IMR-90 (cell line): ENCODE measurements around the gene MAML1. TPM values are rescaled to one million over a fixed set of nuclear protein-coding genes. Genes with fewer than 3 reads are reported as not detected.

Experiments
- ATAC-seq: fragments of 200-7000 bp; cut with Tn5 transposase; 2 replicates; pipeline ENCODE4 v1.9.1; 2020; ENCODE audit warnings: low read depth, mild to moderate bottlenecking, moderate library complexity
- BruUV-seq: library from RNA; stranded (reverse); fragments of 400-500 nt; replicated peaks from 2 replicates; lab custom pipeline; 2021; lab: Mats Ljungman, UMichigan
- CTCF ChIA-PET: fragments of 300-600 bp; formaldehyde crosslinking; extraction: SDS; loops from one replicate; lab custom pipeline; 2021; ENCODE audit warnings: antibody characterized with exemption; lab: Yijun Ruan, JAX
- POLR2A ChIA-PET: fragments of 300-600 bp; sonication (Branson Sonifier 250); formaldehyde crosslinking; loops from one replicate; lab custom pipeline; 2022; ENCODE audit warnings: antibody characterized with exemption; ENCODE audit not compliant: unreplicated experiment; lab: Charles Lee
- DNase-seq: peaks from one replicate; pipeline ENCODE4 v3.0.0; 2013
- H2AFZ ChIP-seq: replicated peaks from 2 replicates; pipeline ENCODE3; 2013; ENCODE audit warnings: low read length, mild to moderate bottlenecking; ENCODE audit not compliant: poor library complexity
- H2AK5ac ChIP-seq: 2 replicates; pipeline ENCODE4 v1.6.1; 2013; ENCODE audit warnings: low read depth, low read length, inconsistent platforms
- H2AK9ac ChIP-seq: replicated peaks from 2 replicates; pipeline ENCODE3; 2013; ENCODE audit warnings: mild to moderate bottlenecking, low read depth, low read length, moderate library complexity; ENCODE audit not compliant: poor library complexity
- H2BK120ac ChIP-seq: 2 replicates; pipeline ENCODE4 v1.6.1; 2013; ENCODE audit warnings: low read depth, low read length, inconsistent platforms
- H2BK15ac ChIP-seq: 3 replicates; pipeline ENCODE4 v1.6.1; 2013; ENCODE audit warnings: low read depth, low read length, inconsistent platforms
- H2BK20ac ChIP-seq: 2 replicates; pipeline ENCODE4 v1.6.1; 2013; ENCODE audit warnings: low read depth, mild to moderate bottlenecking, inconsistent platforms, low read length, moderate library complexity
- H2BK5ac ChIP-seq: 2 replicates; pipeline ENCODE4 v1.6.1; 2013; ENCODE audit warnings: mild to moderate bottlenecking, low read depth, low read length, inconsistent platforms; ENCODE audit not compliant: poor library complexity, severe bottlenecking
- H3K14ac ChIP-seq: replicated peaks from 2 replicates; pipeline ENCODE4 v1.6.1; 2013; ENCODE audit warnings: low read depth, low read length, inconsistent platforms
- H3K18ac ChIP-seq: 2 replicates; pipeline ENCODE4 v1.6.1; 2013; ENCODE audit warnings: low read depth, low read length, control low read depth
- H3K23ac ChIP-seq: 2 replicates; pipeline ENCODE4 v1.6.1; 2013; ENCODE audit warnings: low read depth, low read length, inconsistent platforms
- H3K27ac ChIP-seq: 2 replicates; pipeline ENCODE4 v1.5.1; 2013; ENCODE audit warnings: mild to moderate bottlenecking, control low read depth, low read length; ENCODE audit not compliant: insufficient read depth
- H3K27me3 ChIP-seq: 2 replicates; pipeline ENCODE4 v1.6.1; 2013; ENCODE audit warnings: low read length; ENCODE audit not compliant: control insufficient read depth, insufficient read depth
- H3K36me3 ChIP-seq: 2 replicates; pipeline ENCODE4 v1.6.1; 2013; ENCODE audit warnings: low read length, mixed read lengths; ENCODE audit not compliant: control insufficient read depth, insufficient read depth
- H3K4ac ChIP-seq: 2 replicates; pipeline ENCODE4 v1.6.1; 2013; ENCODE audit warnings: low read depth, low read length, inconsistent platforms
- H3K4me1 ChIP-seq: 2 replicates; pipeline ENCODE4 v1.6.1; 2013; ENCODE audit warnings: low read length, mixed read lengths; ENCODE audit not compliant: control insufficient read depth, insufficient read depth
- H3K4me2 ChIP-seq: 2 replicates; pipeline ENCODE4 v1.6.1; 2013; ENCODE audit warnings: low read depth, mild to moderate bottlenecking, control low read depth, low read length, moderate library complexity
- H3K4me3 ChIP-seq: 2 replicates; pipeline ENCODE4 v1.5.1; 2013; ENCODE audit warnings: low read depth, mild to moderate bottlenecking, control low read depth, low read length, moderate library complexity; ENCODE audit not compliant: insufficient read depth
- H3K56ac ChIP-seq: 2 replicates; pipeline ENCODE4 v1.6.1; 2013; ENCODE audit warnings: low read length, inconsistent platforms; ENCODE audit not compliant: insufficient read depth; ENCODE audit errors: extremely low read depth
- H3K79me1 ChIP-seq, 2 experiments: 2 replicates each; pipeline ENCODE4 v1.6.1; 2013; ENCODE audit warnings: low read length in 2 of 2, inconsistent platforms in 1 of 2, low read depth in 1 of 2
- H3K9ac ChIP-seq: 2 replicates; pipeline ENCODE4 v1.6.1; 2013; ENCODE audit warnings: low read depth, low read length, control low read depth
- H3K9me1 ChIP-seq: 2 replicates; pipeline ENCODE4 v1.6.1; 2013; ENCODE audit warnings: low read length, inconsistent platforms; ENCODE audit not compliant: insufficient read depth
- H3K9me3 ChIP-seq: 2 replicates; pipeline ENCODE4 v1.6.1; 2013; ENCODE audit warnings: low read length; ENCODE audit not compliant: control insufficient read depth, insufficient read depth
- H4K20me1 ChIP-seq: 2 replicates; pipeline ENCODE4 v1.6.1; 2013; ENCODE audit warnings: low read length, inconsistent platforms; ENCODE audit not compliant: insufficient read depth
- H4K5ac ChIP-seq: 2 replicates; pipeline ENCODE4 v1.6.1; 2013; ENCODE audit warnings: mild to moderate bottlenecking, low read depth, low read length, control low read depth
- H4K8ac ChIP-seq, 2 experiments: 2 replicates each; pipeline ENCODE4 v1.6.1; 2013; ENCODE audit warnings: low read depth in 2 of 2, low read length in 2 of 2, control low read depth in 1 of 2, inconsistent platforms in 1 of 2
- H4K91ac ChIP-seq: 2 replicates; pipeline ENCODE4 v1.6.1; 2013; ENCODE audit warnings: low read depth, low read length, inconsistent platforms; ENCODE audit not compliant: insufficient read depth
- CEBPB ChIP-seq: IDR thresholded peaks from 2 replicates; pipeline ENCODE4 v1.6.1; 2012; ENCODE audit warnings: low read depth, low read length, improper control_type of control experiment
- MXI1 ChIP-seq: IDR thresholded peaks from 2 replicates; pipeline ENCODE4 v1.6.1; 2012; ENCODE audit warnings: low read depth, mild to moderate bottlenecking, low read length, moderate library complexity, borderline replicate concordance
- WGBS, 2 experiments: methylation state at CpG; one replicate each; pipeline versions ENCODE4 v1.1.5 to v1.1.7; 2013; ENCODE audit warnings: missing lambda C conversion rate in 2 of 2; ENCODE audit not compliant: insufficient read length in 1 of 2; ENCODE audit errors: extremely low coverage in 2 of 2; 5-methylcytosine and 5-hydroxymethylcytosine counted together
- dilution Hi-C: fragments of 300-500 bp; cut with HindIII; formaldehyde crosslinking; loops from one replicate; pipeline ENCODE4 v1.14.3; 2018; ENCODE audit warnings: low sequenced_read_pairs; ENCODE audit not compliant: unreplicated experiment
- in situ Hi-C: fragments of 300-500 bp; cut with MboI; formaldehyde crosslinking; loops from 3 replicates; pipeline ENCODE4 v1.14.3; 2019; ENCODE audit warnings: low sequenced_read_pairs, inconsistent platforms, mixed read lengths
- intact Hi-C: fragments of 100-400 bp; cut with micrococcal nuclease; formaldehyde crosslinking; loops from 2 replicates; pipeline ENCODE4 v1.10.0; 2022
- polyA plus RNA-seq, 3 experiments: library from polyadenylated mRNA; depleted of rRNA; stranded (reverse); fragments of >200 nt; gene quantifications; 2 replicates each; pipeline ENCODE4 v1.2.3, GENCODE V29; 2012; ENCODE audit warnings: low replicate concordance in 1 of 3
- total RNA-seq: library from RNA; depleted of rRNA; stranded (reverse); fragments of >200 nt; gene quantifications from 2 replicates; pipeline ENCODE4 v1.2.3, GENCODE V29; 2012

The MAML1 gene
- total and polyA plus RNA-seq, 2 of the 4 experiments (the other 2 are of a cell fraction) = 4.7 to 10.2 TPM

DNA sequence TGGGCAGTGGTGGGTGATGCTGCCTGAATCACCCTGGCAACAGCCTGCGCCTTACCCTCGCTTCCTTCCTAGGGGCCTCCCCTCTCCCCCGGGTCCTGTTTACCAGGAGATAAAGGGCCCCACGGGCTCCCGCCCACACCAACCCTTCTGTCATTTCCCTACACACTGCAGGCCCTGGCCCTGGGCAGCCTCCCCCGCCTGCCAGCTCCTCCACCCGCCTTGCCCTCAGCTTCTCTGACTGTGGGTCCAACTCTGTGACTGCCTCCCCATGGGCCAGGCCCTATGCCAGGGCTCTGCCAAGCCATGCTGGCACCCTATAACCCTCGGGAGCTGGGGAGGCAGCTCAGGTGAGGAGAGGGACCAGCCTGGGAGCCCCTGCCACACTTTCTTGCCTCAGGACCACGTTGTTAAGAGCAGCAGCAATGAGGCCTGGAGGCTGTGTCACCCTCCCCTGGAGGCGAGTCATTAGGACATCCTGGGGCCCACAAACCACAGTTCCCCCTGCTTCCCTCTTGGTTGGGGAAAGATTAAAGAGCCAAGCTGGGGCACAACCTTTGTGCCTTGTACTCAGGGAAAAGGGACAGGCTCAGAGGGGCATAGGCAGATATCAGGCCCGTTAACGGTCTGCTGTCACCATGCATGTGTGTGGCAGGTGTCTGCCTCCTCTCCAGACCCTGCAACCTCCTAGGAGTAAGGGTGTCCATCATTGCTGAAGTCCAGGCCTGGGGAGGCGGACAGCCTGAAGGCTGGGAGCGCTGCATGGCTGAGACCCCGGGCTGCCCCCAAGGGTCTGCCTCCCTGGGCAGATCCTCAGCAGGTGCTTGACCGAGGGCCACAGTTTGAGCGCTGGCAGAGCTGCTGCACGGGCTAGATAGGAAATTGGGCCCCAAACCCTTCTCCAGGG lies 71.3 kb downstream of the MAML1 start:
- in situ Hi-C loops (no loop called here), dilution Hi-C loops (no loop called here), intact Hi-C loops (loop anchor here (5.0 kb wide), 1 partner anchor 103 kb away; the partner anchor contains the start of gene TBC1D9B)
- Histone ChIP-seq H3K56ac (no peak overlapping the region), H4K20me1 (peaks cover 45% of the 10 kb centered on the region), H3K18ac (no peak overlapping the region), H3K4me3 (no peak overlapping the region), H3K4me1 (peaks cover 20% of the 10 kb centered on the region), H2BK5ac (no peak overlapping the region), H3K27me3 (no peaks in the 10 kb centered on the region), H3K79me1 (peaks cover 26 to 68% of the 10 kb centered on the region in 2 experiments), H2BK15ac (no peak overlapping the region), H3K27ac (peak overlapping the region; percentile 41; the same call in 1 of the 2 replicates), H3K14ac (no peak overlapping the region; the same call in 1 of the 2 replicates), H2BK20ac (no peak overlapping the region), H3K9ac (no peak overlapping the region), H4K91ac (no peak overlapping the region), H3K9me1 (0 out of 2 replicates have a peak, but pooled peaks cover 2% of the 10 kb centered on the region), H3K4me2 (peak overlapping the region; percentile 2; the same call in 1 of the 2 replicates), H3K23ac (peak overlapping the region; percentile 69), H3K9me3 (no peaks in the 10 kb centered on the region), H3K4ac (0 out of 2 replicates have a peak overlapping the region, but pooled peaks have one; percentile 29), H2AK5ac (peak overlapping the region; percentile 60; the same call in 1 of the 2 replicates), H2AFZ (no peak overlapping the region), H4K5ac (no peak overlapping the region), H2AK9ac (peak overlapping the region; percentile 79), H2BK120ac (no peak overlapping the region; the same call in 1 of the 2 replicates), H4K8ac (no peak overlapping the region; a peak in 1 of 4 replicates), H3K36me3 (peaks cover 31% of the 10 kb centered on the region)
- no TSS peak for BruUV-seq
- ATAC-seq (no peak), DNase-seq (peak; percentile 41)
- 100% methylated on average over 3 of the region's 18 CpGs; no CpG with 5 or more reads in 1 of the 2 experiments for whole genome bisulfite sequencing, 2 experiments
- TF ChIP-seq MXI1 (peak; percentile 59; the same call in 1 of the 2 replicates), CEBPB (no peak)
- ChIA-PET CTCF (no interaction called here), POLR2A (no interaction called here)
